ENCODE measurements around the gene TBKBP1. TPM values are rescaled to one million over a fixed set of nuclear protein-coding genes. Genes with fewer than 3 reads are reported as not detected.
A peak's percentile ranks its signal among the peaks of the same experiment; 100 is the strongest.

TBKBP1 gene
- total RNA-seq, 2 donors from 2014 or later = 1.3 to 2.9 TPM

- Histone ChIP-seq H3K4me1 (peaks cover 15% of the 10 kb centered on the region), H3K27me3 (no peaks in the 10 kb centered on the region), H3K9me3 (no peaks in the 10 kb centered on the region), H3K9ac (ENCODE audit: low read depth in 2 of 2, low read length in 2 of 2) (peak overlapping the region; percentile 74 to 83), H3K36me3 (peaks cover 4% of the 10 kb centered on the region), H3K27ac (peak overlapping the region; percentile 82), H3K4me3 (peak overlapping the region; percentile 71)
- intact Hi-C loops (cut with DNase I) = no loop called here
- DNase-seq = peak; percentile 95
- TF ChIP-seq CTCF (IDR thresholded peaks at IDR 0.05) = no peak
Measured at GRCh38 chr17:47650525-47651522, 43.1 kb upstream of the TBKBP1 start.

GRCh38 chr17:47651704-47652103, 42.3 kb upstream of the TBKBP1 start:
- intact Hi-C loops (cut with DNase I) = no loop called here
- H3K4me3 ChIP-seq = no peak overlapping the region
- H3K4me1 ChIP-seq = peaks cover 15% of the 10 kb centered on the region

GRCh38 chr17:47652570-47652969, 41.4 kb upstream of the TBKBP1 start:
- intact Hi-C loops (cut with DNase I) = no loop called here
- Histone ChIP-seq H3K27ac (no peak overlapping the region), H3K4me1 (peaks cover 15% of the 10 kb centered on the region), H3K9ac (ENCODE audit: low read depth in 2 of 2, low read length in 2 of 2) (no peak overlapping the region), H3K27me3 (no peaks in the 10 kb centered on the region), H3K4me3 (no peak overlapping the region), H3K36me3 (peaks cover 10% of the 10 kb centered on the region), H3K9me3 (no peaks in the 10 kb centered on the region)
- DNase-seq = no peak
- no peak for TF ChIP-seq CTCF (IDR thresholded peaks at IDR 0.05)

More at GRCh38 chr17:47651704-47652103, 42.3 kb upstream of the TBKBP1 start:
- H3K9ac ChIP-seq (ENCODE audit: low read depth in 2 of 2, low read length in 2 of 2) = no peak overlapping the region
- H3K27me3 ChIP-seq = no peaks in the 10 kb centered on the region
- H3K27ac ChIP-seq = no peak overlapping the region
- H3K9me3 ChIP-seq = no peaks in the 10 kb centered on the region
- H3K36me3 ChIP-seq = peaks cover 4% of the 10 kb centered on the region
- TF ChIP-seq CTCF (IDR thresholded peaks at IDR 0.05) = no peak
- no peak for DNase-seq

GRCh38 chr17:47653442-47653841, 40.5 kb upstream of the TBKBP1 start:
- TF ChIP-seq CTCF (IDR thresholded peaks at IDR 0.05) = no peak
- intact Hi-C loops (cut with DNase I) = no loop called here
- Histone ChIP-seq H3K36me3 (peaks cover 10% of the 10 kb centered on the region), H3K4me3 (no peak overlapping the region), H3K9ac (ENCODE audit: low read depth in 2 of 2, low read length in 2 of 2) (no peak overlapping the region), H3K4me1 (peaks cover 12% of the 10 kb centered on the region), H3K27ac (no peak overlapping the region), H3K27me3 (no peaks in the 10 kb centered on the region), H3K9me3 (no peaks in the 10 kb centered on the region)
- DNase-seq = no peak

- Histone ChIP-seq H3K4me1 (peaks cover 12% of the 10 kb centered on the region), H3K9me3 (no peaks in the 10 kb centered on the region), H3K36me3 (peaks cover 13% of the 10 kb centered on the region), H3K27me3 (no peaks in the 10 kb centered on the region), H3K9ac (ENCODE audit: low read depth in 2 of 2, low read length in 2 of 2) (no peak overlapping the region), H3K4me3 (no peak overlapping the region), H3K27ac (no peak overlapping the region)
- no peak for TF ChIP-seq CTCF (IDR thresholded peaks at IDR 0.05)
- DNase-seq = no peak
- intact Hi-C loops (cut with DNase I) = no loop called here
Measured at GRCh38 chr17:47654991-47655390, 39.0 kb upstream of the TBKBP1 start.
